ENCODE measurements around the gene CLUH. TPM values are rescaled to one million over a fixed set of nuclear protein-coding genes. Genes with fewer than 3 reads are reported as not detected.

CLUH gene
- total and polyA plus RNA-seq, 2 donors (not counting 3 experiments of a cell fraction or from before 2014, with no cell fraction given), result 33.8 to 80.7 TPM

DNA sequence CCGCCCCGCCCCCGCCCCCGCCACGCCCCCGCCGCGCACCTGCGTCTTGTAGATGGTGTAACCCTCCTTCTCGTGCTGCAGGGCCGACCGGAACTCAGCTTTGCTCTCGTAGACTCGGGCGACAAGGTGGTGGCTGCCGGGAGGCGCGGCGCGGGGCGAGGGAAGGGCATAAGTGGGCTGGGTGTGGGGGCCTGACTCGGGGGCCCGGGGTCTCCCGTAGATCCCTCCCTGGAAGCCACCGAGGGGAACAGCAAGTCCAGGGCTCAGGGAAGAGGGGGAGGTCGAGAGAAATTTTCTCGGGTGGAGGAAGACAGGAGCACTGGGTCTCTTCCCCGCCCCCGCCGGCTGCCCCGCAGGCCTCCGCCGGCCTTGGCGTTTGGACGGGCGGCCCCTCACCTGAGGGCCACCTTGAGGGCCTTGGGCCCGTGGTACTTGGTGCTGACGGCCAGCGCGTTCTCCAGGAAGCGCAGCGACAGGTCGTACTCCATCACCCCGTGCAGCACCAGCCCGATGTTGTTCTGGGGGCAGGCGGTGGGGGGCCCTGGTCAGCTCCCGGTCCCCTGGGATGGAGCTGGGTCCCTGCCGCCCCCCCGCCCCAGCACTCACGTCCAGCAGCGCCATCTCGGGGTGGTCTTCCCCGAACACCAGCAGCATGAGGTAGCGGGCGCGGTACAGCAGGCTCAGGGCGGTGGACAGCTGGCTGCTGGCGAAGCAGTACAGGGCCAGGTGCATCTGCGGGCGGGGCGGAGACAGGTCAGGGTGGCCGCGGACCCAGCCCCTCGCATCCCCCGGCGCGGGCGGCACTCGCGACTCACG lies 19.4 kb downstream of the CLUH start:
- H4K20me1 ChIP-seq (replicated peaks; ENCODE audit: control insufficient read depth, extremely low read depth, insufficient read depth, low read length), result no peaks in the 10 kb centered on the region
- intact Hi-C loops (cut with micrococcal nuclease), result no loop called here
- H3K4me2 ChIP-seq (ENCODE audit: insufficient read depth, low read length), result no peak overlapping the region

More for the DNA sequence above, 19.4 kb downstream of the CLUH start:
- Histone ChIP-seq H3K36me3 (ENCODE audit: control insufficient read depth in 2 of 2, extremely low read depth in 1 of 2, insufficient read depth in 2 of 2, low read length in 2 of 2) (peaks cover 3 to 17% of the 10 kb centered on the region in 2 experiments), H3K9me3 (replicated peaks; ENCODE audit: control insufficient read depth, insufficient read depth, low read length) (no peaks in the 10 kb centered on the region), H3K79me2 (ENCODE audit: control insufficient read depth, insufficient read depth, low read length) (no peaks in the 10 kb centered on the region), H3K4me3 (replicated peaks in 1 of 3; ENCODE audit: insufficient read depth in 1 of 3, low read depth in 1 of 3, low read length in 3 of 3) (no peak overlapping the region), H3K27ac (ENCODE audit: insufficient read depth, low read depth, low read length) (no peak overlapping the region), H3K27me3 (ENCODE audit: control insufficient read depth in 2 of 2, insufficient read depth in 2 of 2, low read length in 2 of 2) (no peaks in the 10 kb centered on the region), H3K9ac (replicated peaks; ENCODE audit: extremely low read depth, insufficient read depth, low read length) (no peak overlapping the region), H2AFZ (ENCODE audit: low read depth, low read length) (no peak overlapping the region), H3K9me1 (replicated peaks; ENCODE audit: control insufficient read depth, extremely low read depth, insufficient read depth, low read length) (no peaks in the 10 kb centered on the region), H3K4me1 (ENCODE audit: control insufficient read depth, extremely low read depth, insufficient read depth, low read length) (no peaks in the 10 kb centered on the region)
- DNase-seq (ENCODE audit: low read depth, low spot score) (no peak), FAIRE-seq (no peak)
- ChIA-PET POLR2A (no interaction called here), CTCF (interaction anchor here (1.2 kb wide), 1 partner anchor 276 kb away, joined by 3 read pairs; no protein-coding TSS in a partner anchor)
- dilution Hi-C loops (cut with MboI; ENCODE audit: extremely low pct_ligation_motif_present, low sequenced_read_pairs), result no loop called here
- TF ChIP-seq EZH2 (IDR thresholded peaks at IDR 0.05; ENCODE audit: borderline replicate concordance, low read depth, low read length, severe bottlenecking) (no peak), POLR2AphosphoS5 (IDR thresholded peaks at IDR 0.05; ENCODE audit: insufficient read depth, low read depth, low read length) (no peak), FOS (IDR thresholded peaks at IDR 0.05; ENCODE audit: borderline replicate concordance, insufficient read depth, low read length) (no peak), MYC (IDR thresholded peaks at IDR 0.05; ENCODE audit: low read depth, low read length) (no peak), POLR2A (IDR thresholded peaks at IDR 0.05; ENCODE audit: low read depth, low read length) (no peak), GATA2 (IDR thresholded peaks at IDR 0.05; ENCODE audit: insufficient read depth, insufficient read length, low read depth, low read length) (no peak), CTCF (IDR thresholded peaks at IDR 0.05; ENCODE audit: extremely low read depth in 1 of 2, insufficient read depth in 1 of 2, low read depth in 1 of 2, low read length in 2 of 2) (no peak), MAX (IDR thresholded peaks at IDR 0.05; ENCODE audit: insufficient read depth, insufficient read length) (no peak), JUN (IDR thresholded peaks at IDR 0.05; ENCODE audit: borderline replicate concordance, insufficient read depth, insufficient read length, low read depth) (no peak)
- TSS peak; percentile 10 for BruUV-seq (replicated peaks)
